Uterus (tissue), 2 donors: ENCODE measurements around the gene HDLBP.

Source experiments
- POLR2A ChIP-seq, 2 donors: fragments of 450-650 bp; IDR thresholded peaks; one replicate each; pipeline ENCODE4 v1.6.1; 2016; ENCODE audit warnings: antibody characterized with exemption in 2 of 2, mild to moderate bottlenecking in 1 of 2, moderate library complexity in 1 of 2
- TF ChIP-seq, protein P1 (sequence below), 4 experiments: fragments of 200-600 bp in 2 of 4; fragments of 450-650 bp in 2 of 4; sonication (generic) in 2 of 4; IDR thresholded peaks; one replicate each; pipeline ENCODE4 v1.5.1; 2016 to 2019; ENCODE audit warnings: antibody characterized with exemption in 4 of 4, mild to moderate bottlenecking in 2 of 4, moderate library complexity in 1 of 4

DNA sequence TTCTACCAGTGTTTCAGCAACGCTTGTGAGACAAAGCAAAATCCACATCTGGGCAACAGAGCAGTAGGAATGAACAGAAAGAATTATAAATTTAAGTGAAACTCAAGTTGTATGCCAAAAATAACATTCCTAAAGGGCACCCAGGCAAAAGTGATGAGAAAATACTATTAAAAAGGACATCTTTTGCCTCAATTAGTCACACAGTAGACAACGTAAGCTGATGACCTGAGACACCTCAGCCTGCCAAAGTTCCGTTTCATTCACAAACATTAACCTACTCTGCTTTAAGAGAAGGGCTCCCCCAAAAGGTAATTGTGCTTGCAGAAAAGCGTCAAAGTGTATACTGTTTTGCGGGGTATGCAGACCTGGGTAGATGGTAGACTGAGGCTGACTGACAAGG, 7.2 kb downstream of the HDLBP start:
- TF ChIP-seq, protein P1, sequence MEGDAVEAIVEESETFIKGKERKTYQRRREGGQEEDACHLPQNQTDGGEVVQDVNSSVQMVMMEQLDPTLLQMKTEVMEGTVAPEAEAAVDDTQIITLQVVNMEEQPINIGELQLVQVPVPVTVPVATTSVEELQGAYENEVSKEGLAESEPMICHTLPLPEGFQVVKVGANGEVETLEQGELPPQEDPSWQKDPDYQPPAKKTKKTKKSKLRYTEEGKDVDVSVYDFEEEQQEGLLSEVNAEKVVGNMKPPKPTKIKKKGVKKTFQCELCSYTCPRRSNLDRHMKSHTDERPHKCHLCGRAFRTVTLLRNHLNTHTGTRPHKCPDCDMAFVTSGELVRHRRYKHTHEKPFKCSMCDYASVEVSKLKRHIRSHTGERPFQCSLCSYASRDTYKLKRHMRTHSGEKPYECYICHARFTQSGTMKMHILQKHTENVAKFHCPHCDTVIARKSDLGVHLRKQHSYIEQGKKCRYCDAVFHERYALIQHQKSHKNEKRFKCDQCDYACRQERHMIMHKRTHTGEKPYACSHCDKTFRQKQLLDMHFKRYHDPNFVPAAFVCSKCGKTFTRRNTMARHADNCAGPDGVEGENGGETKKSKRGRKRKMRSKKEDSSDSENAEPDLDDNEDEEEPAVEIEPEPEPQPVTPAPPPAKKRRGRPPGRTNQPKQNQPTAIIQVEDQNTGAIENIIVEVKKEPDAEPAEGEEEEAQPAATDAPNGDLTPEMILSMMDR (IDR thresholded peaks at IDR 0.05): no peak
- no peak for TF ChIP-seq POLR2A (IDR thresholded peaks at IDR 0.05)
